ENCODE results near the gene MVB12B. TPM values are rescaled to one million over a fixed set of nuclear protein-coding genes. Genes with fewer than 3 reads are reported as not detected.

The MVB12B gene
- total RNA-seq, 4 donors from 2014 or later = 15.7 to 27.3 (median 22.7) TPM

GRCh38 chr9:126491949-126492348 lies 165.3 kb downstream of the MVB12B start:
- Histone ChIP-seq H3K4me3 (no peak overlapping the region), H3K27ac (no peak overlapping the region), H3K27me3 (no peaks in the 10 kb centered on the region), H3K9me3 (no peaks in the 10 kb centered on the region), H3K4me1 (no peaks in the 10 kb centered on the region), H3K36me3 (no peaks in the 10 kb centered on the region)
- intact Hi-C loops (cut with DNase I; ENCODE audit: low total_unique reads) (no loop called here), in situ Hi-C loops (cut with MboI; ENCODE audit: low pct_ligation_motif_present in 1 of 4, low pct_unique_long_range_greater_than_20kb in 1 of 4, low sequenced_read_pairs in 3 of 4) (loop anchor here in 3 of 4 donors (10.0 to 25.0 kb wide), 3 partner anchors 63 to 187 kb away; no protein-coding TSS in a partner anchor)
- no peak for DNase-seq
- no peak for TF ChIP-seq POLR2AphosphoS5 (IDR thresholded peaks at IDR 0.05)
- TF ChIP-seq, protein P1, sequence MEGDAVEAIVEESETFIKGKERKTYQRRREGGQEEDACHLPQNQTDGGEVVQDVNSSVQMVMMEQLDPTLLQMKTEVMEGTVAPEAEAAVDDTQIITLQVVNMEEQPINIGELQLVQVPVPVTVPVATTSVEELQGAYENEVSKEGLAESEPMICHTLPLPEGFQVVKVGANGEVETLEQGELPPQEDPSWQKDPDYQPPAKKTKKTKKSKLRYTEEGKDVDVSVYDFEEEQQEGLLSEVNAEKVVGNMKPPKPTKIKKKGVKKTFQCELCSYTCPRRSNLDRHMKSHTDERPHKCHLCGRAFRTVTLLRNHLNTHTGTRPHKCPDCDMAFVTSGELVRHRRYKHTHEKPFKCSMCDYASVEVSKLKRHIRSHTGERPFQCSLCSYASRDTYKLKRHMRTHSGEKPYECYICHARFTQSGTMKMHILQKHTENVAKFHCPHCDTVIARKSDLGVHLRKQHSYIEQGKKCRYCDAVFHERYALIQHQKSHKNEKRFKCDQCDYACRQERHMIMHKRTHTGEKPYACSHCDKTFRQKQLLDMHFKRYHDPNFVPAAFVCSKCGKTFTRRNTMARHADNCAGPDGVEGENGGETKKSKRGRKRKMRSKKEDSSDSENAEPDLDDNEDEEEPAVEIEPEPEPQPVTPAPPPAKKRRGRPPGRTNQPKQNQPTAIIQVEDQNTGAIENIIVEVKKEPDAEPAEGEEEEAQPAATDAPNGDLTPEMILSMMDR (IDR thresholded peaks at IDR 0.05) = no peak
- 84% methylated on average over 8 to 10 of the region's 10 CpGs for WGBS, 2 donors (ENCODE audit: low coverage in 1 of 2)

- no peak overlapping the region for H3K27ac ChIP-seq
- 84 to 95% methylated on average over 6 of the region's 6 CpGs for WGBS, 2 donors (ENCODE audit: low coverage in 1 of 2)
- H3K36me3 ChIP-seq = no peaks in the 10 kb centered on the region
- TF ChIP-seq EP300 (IDR thresholded peaks at IDR 0.05; ENCODE audit: low read depth) (no peak), POLR2A (IDR thresholded peaks at IDR 0.05) (no peak), POLR2AphosphoS5 (IDR thresholded peaks at IDR 0.05) (no peak)
- TF ChIP-seq, protein P1 (IDR thresholded peaks at IDR 0.05) = no peak
- H3K9me3 ChIP-seq = no peaks in the 10 kb centered on the region
- H3K4me1 ChIP-seq = peaks cover under 1 to 6% (median 3%) of the 10 kb centered on the region in 4 donors
- DNase-seq = no peak
- in situ Hi-C loops (cut with MboI; ENCODE audit: low pct_ligation_motif_present in 1 of 4, low pct_unique_long_range_greater_than_20kb in 1 of 4, low sequenced_read_pairs in 3 of 4) (loop anchor here in 3 of 4 donors (10.0 to 25.0 kb wide), 3 partner anchors 61 to 189 kb away; no protein-coding TSS in a partner anchor), intact Hi-C loops (cut with DNase I; ENCODE audit: low total_unique reads) (no loop called here)
- H3K27me3 ChIP-seq = no peaks in the 10 kb centered on the region
- no peak overlapping the region for H3K4me3 ChIP-seq
Observed at GRCh38 chr9:126494264-126494663, 167.6 kb downstream of the MVB12B start.

DNA sequence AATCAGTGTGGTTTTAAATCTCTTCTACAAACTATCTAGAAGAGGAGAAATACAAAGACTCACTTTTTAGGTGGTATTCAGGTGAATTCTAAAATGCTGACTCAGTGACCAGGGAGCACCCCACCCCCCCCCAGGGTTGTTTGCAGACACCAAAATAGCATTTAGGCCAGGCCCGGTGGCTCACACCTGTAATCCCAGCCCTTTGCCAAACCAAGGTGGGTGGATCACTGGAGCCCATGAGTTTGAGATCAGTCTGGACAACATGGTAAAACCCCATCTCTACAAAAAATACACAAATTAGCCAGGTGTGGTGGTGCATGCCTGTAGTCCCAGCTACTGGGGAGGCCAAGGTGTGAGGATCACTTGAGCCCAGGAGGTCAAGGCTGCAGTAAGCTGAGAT lies 168.1 kb downstream of the MVB12B start:
- H3K4me1 ChIP-seq = peaks cover 3 to 11% (median 7%) of the 10 kb centered on the region in 4 donors
- DNase-seq = no peak

GRCh38 chr9:126495411-126496180 lies 169.0 kb downstream of the MVB12B start:
- in situ Hi-C loops (cut with MboI; ENCODE audit: low pct_ligation_motif_present in 1 of 4, low pct_unique_long_range_greater_than_20kb in 1 of 4, low sequenced_read_pairs in 3 of 4) (loop anchor here in 3 of 4 donors (10.0 to 25.0 kb wide), 3 partner anchors 59 to 191 kb away; no protein-coding TSS in a partner anchor), intact Hi-C loops (cut with DNase I; ENCODE audit: low total_unique reads) (no loop called here)
- no peak overlapping the region for H3K27ac ChIP-seq
- no peak overlapping the region for H3K4me3 ChIP-seq
- H3K36me3 ChIP-seq = no peaks in the 10 kb centered on the region
- no peaks in the 10 kb centered on the region for H3K9me3 ChIP-seq
- WGBS, 2 donors (ENCODE audit: low coverage in 1 of 2) = 90 to 93% methylated on average over 7 of the region's 7 CpGs
- H3K27me3 ChIP-seq = no peaks in the 10 kb centered on the region
- no peak for DNase-seq
- peaks cover 7 to 14% (median 11%) of the 10 kb centered on the region in 4 donors for H3K4me1 ChIP-seq
- TF ChIP-seq POLR2AphosphoS5 (IDR thresholded peaks at IDR 0.05) (no peak), EP300 (IDR thresholded peaks at IDR 0.05; ENCODE audit: low read depth) (no peak), POLR2A (IDR thresholded peaks at IDR 0.05) (no peak)
- TF ChIP-seq, protein P1 (IDR thresholded peaks at IDR 0.05) = no peak

More for the DNA sequence above, 168.1 kb downstream of the MVB12B start:
- Histone ChIP-seq H3K27ac (no peak overlapping the region), H3K36me3 (no peaks in the 10 kb centered on the region), H3K4me3 (no peak overlapping the region), H3K9me3 (no peaks in the 10 kb centered on the region), H3K27me3 (no peaks in the 10 kb centered on the region)
- WGBS, 2 donors (ENCODE audit: low coverage in 1 of 2) = 90% methylated on average over 1 of the region's 1 CpG; no CpG with 5 or more reads in 1 of the 2 donors
- TF ChIP-seq, protein P1 (IDR thresholded peaks at IDR 0.05) = no peak
- TF ChIP-seq EP300 (IDR thresholded peaks at IDR 0.05; ENCODE audit: low read depth) (no peak), POLR2A (IDR thresholded peaks at IDR 0.05) (no peak), POLR2AphosphoS5 (IDR thresholded peaks at IDR 0.05) (no peak)
- in situ Hi-C loops (cut with MboI; ENCODE audit: low pct_ligation_motif_present in 1 of 4, low pct_unique_long_range_greater_than_20kb in 1 of 4, low sequenced_read_pairs in 3 of 4) = loop anchor here in 3 of 4 donors (10.0 to 25.0 kb wide), 3 partner anchors 60 to 190 kb away; no protein-coding TSS in a partner anchor
- intact Hi-C loops (cut with DNase I; ENCODE audit: low total_unique reads) = no loop called here
